Body of pancreas (tissue), 4 donors: Measurements from ENCODE around the gene TF. TPM values are rescaled to one million over a fixed set of nuclear protein-coding genes. Genes with fewer than 3 reads are reported as not detected.

ENCODE experiments used
- ATAC-seq: fragments of 150-250 bp; one replicate; pipeline ENCODE4 v1.9.1; 2016
- DNase-seq, 4 donors: peaks; one replicate each; pipeline ENCODE4 v3.0.0-alpha.2; 2019
- H3K27ac ChIP-seq, 4 donors: fragments of 200-600 bp; sonication (generic); 1 replicate in 3 of 4; 2 replicates in 1 of 4; pipeline versions ENCODE4 v1.5.1 to v1.6.1; 2016 to 2019; ENCODE audit warnings: mild to moderate bottlenecking in 1 of 4, mixed read lengths in 1 of 4, moderate library complexity in 1 of 4
- H3K27me3 ChIP-seq, 2 donors: fragments of 200-600 bp; sonication (generic); one replicate each; pipeline ENCODE4 v1.6.0; 2016; ENCODE audit warnings: mild to moderate bottlenecking in 1 of 2
- H3K36me3 ChIP-seq, 2 donors: fragments of 200-600 bp; sonication (generic); replicated peaks in 1 of 2; 2 replicates each; pipeline ENCODE4 v1.5.1; 2016; ENCODE audit warnings: low read depth in 2 of 2; ENCODE audit not compliant: insufficient read depth in 1 of 2
- H3K4me1 ChIP-seq: fragments of 200-600 bp; sonication (generic); one replicate; pipeline ENCODE4 v1.6.0; 2016
- H3K4me3 ChIP-seq, 2 donors: fragments of 200-600 bp; sonication (generic); 1 replicate in 1 of 2; 2 replicates in 1 of 2; pipeline ENCODE4 v1.5.1; 2016 to 2019
- H3K9me3 ChIP-seq, 3 donors: fragments of 200-600 bp; sonication (generic); 1 replicate in 2 of 3; 2 replicates in 1 of 3; pipeline ENCODE4 v1.5.1; 2016
- CTCF ChIP-seq, 7 experiments: fragments of 450-650 bp in 4 of 7; fragments of 200-600 bp in 3 of 7; sonication (generic) in 3 of 7; IDR thresholded peaks; one replicate each; pipeline ENCODE4 v1.5.1; 2016 to 2019; ENCODE audit warnings: antibody characterized with exemption in 7 of 7
- POLR2A ChIP-seq, 3 donors: fragments of 450-650 bp; IDR thresholded peaks; one replicate each; pipeline ENCODE4 v1.6.1; 2016; ENCODE audit warnings: antibody characterized with exemption in 3 of 3, mild to moderate bottlenecking in 2 of 3
- WGBS, 2 donors: methylation state at CpG; one replicate each; pipeline ENCODE4 v1.1.5; 2017; 5-methylcytosine and 5-hydroxymethylcytosine counted together
- intact Hi-C: fragments of 100-400 bp; cut with DNase I; formaldehyde crosslinking; loops from one replicate; pipeline ENCODE4 v1.15.1; 2023
- total RNA-seq, 2 donors: library from RNA; depleted of rRNA; stranded (reverse); fragments of >200 nt; gene quantifications; one replicate each; pipeline ENCODE4 v1.1.0, GENCODE V29; 2016

TF gene
- total RNA-seq, 2 donors from 2014 or later, result 0.26 to 7.9 TPM

GRCh38 chr3:133767607-133768006 is 21.4 kb downstream of the TF start:
- TF ChIP-seq POLR2A (IDR thresholded peaks at IDR 0.05) (no peak), CTCF (IDR thresholded peaks at IDR 0.05) (no peak)
- intact Hi-C loops, result no loop called here
- H3K4me3 ChIP-seq, result no peak overlapping the region
- 71 to 85% methylated on average over 1 of the region's 1 CpG for WGBS, 2 donors
- H3K4me1 ChIP-seq, result no peaks in the 10 kb centered on the region
- DNase-seq (no peak), ATAC-seq (no peak)
- H3K9me3 ChIP-seq, result no peaks in the 10 kb centered on the region
- no peaks in the 10 kb centered on the region for H3K27me3 ChIP-seq
- H3K36me3 ChIP-seq, result no peaks in the 10 kb centered on the region
- no peak overlapping the region for H3K27ac ChIP-seq

GRCh38 chr3:133769536-133769935 is 23.3 kb downstream of the TF start:
- Histone ChIP-seq H3K4me3 (no peak overlapping the region), H3K4me1 (no peaks in the 10 kb centered on the region), H3K9me3 (no peaks in the 10 kb centered on the region), H3K27ac (no peak overlapping the region), H3K36me3 (no peaks in the 10 kb centered on the region), H3K27me3 (no peaks in the 10 kb centered on the region)
- DNase-seq (no peak), ATAC-seq (no peak)
- WGBS, 2 donors, result 80% methylated on average over 3 of the region's 3 CpGs
- no peak for TF ChIP-seq CTCF (IDR thresholded peaks at IDR 0.05)
- TF ChIP-seq POLR2A (IDR thresholded peaks at IDR 0.05), result no peak
- intact Hi-C loops, result no loop called here

- no peak for TF ChIP-seq CTCF (IDR thresholded peaks at IDR 0.05)
- WGBS, 2 donors, result 79 to 90% methylated on average over 3 of the region's 3 CpGs
- H3K4me1 ChIP-seq, result no peaks in the 10 kb centered on the region
- no peak overlapping the region for H3K27ac ChIP-seq
- no peak overlapping the region for H3K4me3 ChIP-seq
- H3K36me3 ChIP-seq, result no peaks in the 10 kb centered on the region
- no peaks in the 10 kb centered on the region for H3K9me3 ChIP-seq
- ATAC-seq (no peak), DNase-seq (no peak)
- no peaks in the 10 kb centered on the region for H3K27me3 ChIP-seq
- intact Hi-C loops, result no loop called here
Measured at GRCh38 chr3:133773732-133774131, 27.5 kb downstream of the TF start.

- Histone ChIP-seq H3K27me3 (no peaks in the 10 kb centered on the region), H3K9me3 (no peaks in the 10 kb centered on the region), H3K36me3 (no peaks in the 10 kb centered on the region), H3K27ac (no peak overlapping the region), H3K4me1 (no peaks in the 10 kb centered on the region), H3K4me3 (no peak overlapping the region)
- DNase-seq (no peak), ATAC-seq (no peak)
- no peak for TF ChIP-seq POLR2A (IDR thresholded peaks at IDR 0.05)
- TF ChIP-seq CTCF (IDR thresholded peaks at IDR 0.05), result no peak
- WGBS, 2 donors, result 60 to 72% methylated on average over 8 to 9 of the region's 9 CpGs
- intact Hi-C loops, result no loop called here
Measured at GRCh38 chr3:133775309-133775708, 29.1 kb downstream of the TF start.

GRCh38 chr3:133775835-133776234 is 29.6 kb downstream of the TF start:
- 88 to 91% methylated on average over 5 of the region's 5 CpGs for WGBS, 2 donors
- H3K9me3 ChIP-seq, result no peaks in the 10 kb centered on the region
- ATAC-seq (no peak), DNase-seq (no peak)
- intact Hi-C loops, result no loop called here
- no peaks in the 10 kb centered on the region for H3K27me3 ChIP-seq
- H3K4me3 ChIP-seq, result no peak overlapping the region
- TF ChIP-seq POLR2A (IDR thresholded peaks at IDR 0.05) (no peak), CTCF (IDR thresholded peaks at IDR 0.05) (no peak)
- H3K27ac ChIP-seq, result no peak overlapping the region
- no peaks in the 10 kb centered on the region for H3K36me3 ChIP-seq
- no peaks in the 10 kb centered on the region for H3K4me1 ChIP-seq
